ENCODE measurements around the gene NIFK.

DNA sequence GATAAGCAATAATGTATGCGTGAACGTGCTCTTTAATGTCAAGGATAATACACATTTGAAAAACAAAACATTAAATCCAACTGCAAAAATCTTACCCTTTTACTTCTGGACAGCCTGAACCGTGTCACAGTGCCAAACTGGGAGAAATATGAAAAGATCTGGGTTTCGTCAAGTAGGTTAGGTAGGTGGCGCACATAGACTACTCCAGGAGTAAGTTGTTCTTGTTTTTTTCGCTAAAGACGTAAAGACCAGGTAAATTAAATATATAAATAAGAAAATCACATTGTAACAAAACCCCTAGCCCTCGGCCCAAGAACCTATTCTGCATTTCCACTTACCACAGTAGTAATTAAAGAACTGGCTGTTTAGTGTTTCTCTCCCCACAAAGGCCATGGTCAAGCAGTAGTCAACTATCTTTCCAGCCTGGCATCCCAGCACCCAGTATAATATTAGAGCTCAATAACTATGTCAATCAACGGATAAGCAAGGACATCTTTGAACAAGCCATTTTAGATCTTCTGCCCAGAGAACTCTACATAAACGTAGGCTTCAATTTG is 1.1 kb downstream of the NIFK start:
- TF ChIP-seq POU2F2 (IDR thresholded peaks at IDR 0.05; ENCODE audit: low read depth, low read length): no peak
- no peak for TF ChIP-seq POLR2A (IDR thresholded peaks at IDR 0.05; ENCODE audit: low read depth, low read length)
- TF ChIP-seq POLR2AphosphoS5 (IDR thresholded peaks at IDR 0.05; ENCODE audit: low read depth, low read length): no peak
